Measurements from ENCODE around the gene SYDE1. TPM values are rescaled to one million over a fixed set of nuclear protein-coding genes. Genes with fewer than 3 reads are reported as not detected.
A peak's percentile ranks its signal among the peaks of the same experiment; 100 is the strongest.
"Not testable (repeated sequence)": the region's sequence is repeated elsewhere in the genome, so short reads cannot be mapped to it uniquely, and the experiment has no call there.

The SYDE1 gene
- 12.9 and 29.7 TPM in 2 replicates for total RNA-seq

DNA sequence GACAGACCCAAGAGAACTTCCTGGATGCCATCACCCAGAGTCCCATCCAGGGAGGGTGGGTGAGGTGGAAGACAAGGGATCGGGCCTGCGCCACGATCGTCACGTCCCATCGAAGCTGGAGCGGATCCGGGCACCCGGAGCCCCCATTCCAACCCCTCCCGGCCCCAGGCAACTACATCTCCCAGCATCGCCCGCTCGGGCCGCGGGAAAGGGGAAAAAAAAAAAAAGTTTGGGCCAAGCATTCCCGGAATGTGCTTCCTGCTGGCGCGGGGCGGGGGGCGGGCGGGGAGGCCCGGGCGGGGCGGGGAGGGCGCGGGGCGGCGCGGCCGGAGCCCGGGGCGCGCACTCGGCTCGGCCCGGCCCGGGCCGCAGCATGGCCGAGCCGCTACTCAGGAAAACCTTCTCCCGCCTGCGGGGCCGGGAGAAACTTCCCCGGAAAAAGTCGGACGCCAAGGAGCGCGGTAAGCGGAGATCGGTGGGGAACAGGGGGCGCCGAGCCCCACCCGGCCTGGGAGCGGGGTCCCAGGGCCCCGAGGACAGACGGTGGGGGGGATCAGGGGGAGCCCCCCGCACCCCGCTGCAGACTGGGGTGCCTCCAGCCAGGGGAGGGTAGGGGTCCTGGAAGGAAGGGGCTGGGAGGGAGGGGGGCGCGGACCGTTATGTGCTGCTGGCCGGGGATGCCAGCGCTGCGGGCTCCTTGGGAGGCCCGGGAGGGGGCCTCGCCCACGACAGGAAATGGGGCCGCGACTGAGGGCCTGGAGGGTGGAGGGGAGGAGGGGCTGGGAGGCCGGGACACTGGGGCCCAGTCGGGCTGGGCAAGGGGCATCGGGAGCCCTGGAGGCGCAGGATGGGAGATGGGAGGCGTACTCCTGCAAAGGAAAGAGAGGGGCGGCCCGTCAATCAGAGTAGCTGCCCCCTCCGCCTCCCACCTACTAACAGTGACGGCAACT, at the start of gene SYDE1:
SYDE1 (plus strand) TSS at position 341 of the 950 bp plus-strand sequence; CDS start at position 374, 33 bp downstream.
- peak; percentile 24 for DNase-seq (ENCODE audit: low read depth)

DNA sequence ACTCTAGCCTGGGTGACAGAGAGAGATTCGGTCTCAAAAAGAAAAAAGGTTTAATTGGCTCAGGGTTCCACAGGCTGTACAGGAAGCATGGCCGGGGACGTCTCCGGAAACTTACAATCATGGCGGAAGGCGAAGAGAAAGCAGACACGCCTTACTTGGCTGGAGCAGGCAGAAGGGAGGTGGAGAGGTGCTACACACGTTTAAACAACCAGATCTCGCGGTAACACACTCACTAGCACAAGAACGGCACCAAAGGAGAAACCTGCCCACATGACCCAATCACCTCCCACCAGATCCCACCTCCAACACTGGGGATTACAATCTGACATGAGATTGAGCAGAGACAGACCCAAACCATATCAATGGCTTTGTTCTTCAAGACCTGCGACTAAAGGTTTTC, 45.2 kb upstream of the SYDE1 start:
- no peak for DNase-seq (ENCODE audit: low read depth)

GRCh38 chr19:15070386-15070785, 36.8 kb upstream of the SYDE1 start:
- DNase-seq (ENCODE audit: low read depth): not testable (repeated sequence)

GRCh38 chr19:15072930-15073647, 34.1 kb upstream of the SYDE1 start:
- peak; percentile 49 for DNase-seq (ENCODE audit: low read depth)

DNA sequence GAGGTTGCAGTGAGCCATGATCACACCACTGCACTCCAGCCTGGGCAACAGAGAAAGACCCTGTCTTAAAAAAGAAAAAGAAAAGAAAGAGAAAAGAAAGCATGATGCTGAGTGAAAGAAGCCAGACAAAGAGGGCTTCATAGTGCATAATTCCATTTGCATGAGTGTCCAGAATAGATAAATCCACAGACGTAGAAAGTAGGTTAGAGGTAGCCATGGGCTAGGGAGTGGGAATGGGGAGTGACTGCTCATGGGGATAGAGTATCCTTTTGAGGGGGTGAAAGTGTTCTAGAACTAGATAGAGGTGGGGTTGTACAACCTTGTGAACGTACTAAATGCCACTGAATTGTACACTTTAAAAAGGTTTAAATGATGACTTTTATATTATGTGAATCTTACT, 32.8 kb upstream of the SYDE1 start:
- DNase-seq (ENCODE audit: low read depth): no peak

GRCh38 chr19:15075806-15076205, 31.4 kb upstream of the SYDE1 start:
- DNase-seq (ENCODE audit: low read depth): peak; percentile 22

- not testable (repeated sequence) for DNase-seq (ENCODE audit: low read depth)
Observed at GRCh38 chr19:15080002-15080401, 27.2 kb upstream of the SYDE1 start.

GRCh38 chr19:15081911-15082310, 25.3 kb upstream of the SYDE1 start, which contains the start of gene OR1I1:
Gene OR1I1 (plus strand): TSS chr19:15082211. CDS start chr19:15087066, 4,855 bp downstream.
- no peak for DNase-seq (ENCODE audit: low read depth)

DNA sequence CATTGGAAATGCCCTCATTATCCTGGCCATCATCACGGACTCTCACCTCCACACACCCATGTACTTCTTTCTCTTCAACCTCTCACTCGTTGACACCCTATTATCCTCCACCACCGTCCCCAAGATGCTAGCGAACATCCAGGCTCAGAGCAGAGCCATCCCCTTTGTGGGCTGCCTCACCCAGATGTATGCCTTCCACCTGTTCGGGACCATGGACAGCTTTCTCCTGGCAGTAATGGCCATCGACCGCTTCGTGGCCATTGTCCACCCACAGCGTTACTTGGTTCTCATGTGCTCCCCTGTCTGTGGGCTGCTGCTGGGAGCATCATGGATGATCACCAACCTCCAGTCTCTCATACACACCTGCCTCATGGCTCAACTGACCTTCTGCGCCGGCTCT, 20.0 kb upstream of the SYDE1 start:
- no peak for DNase-seq (ENCODE audit: low read depth)

GRCh38 chr19:15091918-15092753, 15.1 kb upstream of the SYDE1 start:
- peak; percentile 68 for DNase-seq (ENCODE audit: low read depth)

- no peak for DNase-seq (ENCODE audit: low read depth)
Observed at GRCh38 chr19:15093001-15093400, 14.2 kb upstream of the SYDE1 start.

- DNase-seq (ENCODE audit: low read depth): no peak
Observed at GRCh38 chr19:15096223-15096622, 11.0 kb upstream of the SYDE1 start.

DNA sequence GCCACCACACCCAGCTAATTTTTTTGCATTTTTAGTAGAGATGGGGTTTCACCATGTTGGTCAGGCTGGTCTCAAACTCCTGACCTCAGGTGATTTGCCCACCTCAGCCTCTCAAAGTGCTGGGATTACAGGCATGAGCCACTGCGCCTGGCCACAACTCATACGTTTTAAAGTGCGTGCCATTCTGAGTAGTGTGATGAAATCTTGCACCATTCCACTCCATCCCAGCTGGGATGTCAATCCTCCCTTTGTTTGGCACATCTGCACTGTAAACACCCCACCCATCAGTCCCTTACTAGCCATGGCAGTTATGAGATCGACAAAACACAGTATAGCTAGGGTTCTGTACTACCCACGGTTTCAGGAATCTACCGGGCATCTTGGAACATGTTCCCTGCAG, 9.2 kb upstream of the SYDE1 start:
- not testable (repeated sequence) for DNase-seq (ENCODE audit: low read depth)

GRCh38 chr19:15098460-15098859, 8.7 kb upstream of the SYDE1 start:
- DNase-seq (ENCODE audit: low read depth): no peak

GRCh38 chr19:15099017-15099582, 8.1 kb upstream of the SYDE1 start:
- DNase-seq (ENCODE audit: low read depth): no peak

DNA sequence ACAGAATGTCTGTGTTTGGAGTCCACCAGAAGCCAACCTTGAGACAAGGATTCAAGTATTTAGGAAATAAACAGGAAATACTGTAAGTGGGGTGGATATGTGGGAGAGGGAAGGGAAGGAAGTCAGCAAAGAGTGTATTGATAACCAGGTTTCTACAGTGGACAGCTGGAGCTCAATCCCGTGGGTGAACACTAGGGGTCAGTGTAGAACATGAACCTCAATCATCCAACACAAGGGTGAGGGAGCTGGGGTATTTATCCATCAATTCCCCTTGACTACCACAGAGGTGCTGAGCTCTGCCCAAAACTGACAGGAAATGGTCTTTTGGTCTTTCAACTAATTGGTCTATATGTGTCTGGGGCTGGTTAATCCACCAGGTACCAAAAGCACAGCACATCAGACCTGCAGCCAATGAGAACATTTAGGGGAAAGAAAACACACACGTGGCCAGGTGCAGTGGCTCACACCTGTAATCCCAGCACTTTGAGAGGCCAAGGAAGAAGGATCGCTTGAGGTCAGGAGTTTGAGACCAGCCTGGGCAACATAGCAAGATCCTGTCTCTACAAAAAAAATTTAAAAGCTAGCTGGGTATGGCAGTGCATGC, 5.6 kb upstream of the SYDE1 start:
- peak; percentile 51 for DNase-seq (ENCODE audit: low read depth)

- no peak for DNase-seq (ENCODE audit: low read depth)
Observed at GRCh38 chr19:15104003-15104402, 3.2 kb upstream of the SYDE1 start.

- no peak for DNase-seq (ENCODE audit: low read depth)
Observed at GRCh38 chr19:15104411-15104810, 2.8 kb upstream of the SYDE1 start.

- DNase-seq (ENCODE audit: low read depth): no peak
Observed at GRCh38 chr19:15105044-15105443, 2.2 kb upstream of the SYDE1 start.

DNA sequence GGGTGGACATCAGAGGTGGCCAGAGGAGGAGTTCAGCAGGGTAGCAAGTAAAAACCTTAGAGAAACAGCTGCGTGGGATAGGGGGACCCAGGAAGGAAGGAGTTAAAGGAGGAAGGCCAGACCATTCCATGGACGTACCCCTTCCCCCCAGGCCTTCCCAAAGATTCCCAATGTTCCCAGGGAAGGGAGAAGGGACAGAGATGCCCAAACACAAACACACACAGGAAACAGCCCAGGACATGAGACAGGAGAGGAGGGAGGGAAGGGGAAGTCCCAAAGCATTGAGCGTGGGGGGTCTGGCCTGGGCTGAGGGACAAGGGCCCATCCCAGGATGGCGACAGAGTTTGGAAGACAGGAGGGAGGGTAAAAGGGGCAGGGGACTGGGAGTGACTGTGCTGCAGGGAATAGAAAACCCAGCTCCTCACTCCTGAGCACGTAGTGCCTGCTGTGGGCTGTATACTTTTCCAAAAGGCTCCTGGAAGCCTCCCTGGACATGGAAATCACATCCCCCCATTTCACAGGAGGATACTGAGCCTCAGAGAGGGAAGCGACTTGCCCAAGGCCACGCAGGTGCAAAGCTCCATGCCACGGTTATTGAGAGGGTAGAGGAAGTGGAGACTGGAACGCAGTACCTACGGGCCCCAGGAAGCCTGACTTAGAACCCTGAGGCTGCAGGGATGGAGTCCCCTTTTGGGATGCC, 1.1 kb downstream of the SYDE1 start:
- DNase-seq (ENCODE audit: low read depth): no peak

Data from renal cortical epithelial cell (primary cell).